Measurements from ENCODE around the gene LRRTM1.

The LRRTM1 gene

GRCh38 chr2:80288576-80288975, 16.0 kb downstream of the LRRTM1 start:
- Mint-ChIP-seq H3K4me1 (ENCODE audit: low read depth) (no peaks in the 10 kb centered on the region), H3K9me3 (peaks cover 18% of the 10 kb centered on the region), H3K27me3 (no peaks in the 10 kb centered on the region), H3K4me3 (no peak overlapping the region), H3K36me3 (ENCODE audit: low read depth) (no peaks in the 10 kb centered on the region), H3K27ac (no peak overlapping the region)
- DNase-seq, result no peak

- Mint-ChIP-seq H3K27me3 (no peaks in the 10 kb centered on the region), H3K36me3 (ENCODE audit: low read depth) (no peaks in the 10 kb centered on the region), H3K4me1 (ENCODE audit: low read depth) (no peaks in the 10 kb centered on the region), H3K4me3 (no peak overlapping the region), H3K9me3 (peaks cover 14% of the 10 kb centered on the region), H3K27ac (no peak overlapping the region)
- no peak for DNase-seq
These were observed 23.5 kb downstream of the LRRTM1 start for GRCh38 chr2:80281049-80281448.

GRCh38 chr2:80280598-80280997, 24.0 kb downstream of the LRRTM1 start:
- H3K27me3 Mint-ChIP-seq, result no peaks in the 10 kb centered on the region
- peaks cover 16% of the 10 kb centered on the region for H3K9me3 Mint-ChIP-seq
- no peaks in the 10 kb centered on the region for H3K36me3 Mint-ChIP-seq (ENCODE audit: low read depth)
- no peak overlapping the region for H3K4me3 Mint-ChIP-seq
- H3K4me1 Mint-ChIP-seq (ENCODE audit: low read depth), result no peaks in the 10 kb centered on the region
- no peak overlapping the region for H3K27ac Mint-ChIP-seq
- no peak for DNase-seq

- Mint-ChIP-seq H3K4me3 (no peak overlapping the region), H3K36me3 (ENCODE audit: low read depth) (no peaks in the 10 kb centered on the region), H3K27me3 (no peaks in the 10 kb centered on the region), H3K9me3 (peaks cover 11% of the 10 kb centered on the region), H3K4me1 (ENCODE audit: low read depth) (no peaks in the 10 kb centered on the region), H3K27ac (no peak overlapping the region)
- DNase-seq, result no peak
These were observed 34.7 kb downstream of the LRRTM1 start for GRCh38 chr2:80269806-80270205.

- Mint-ChIP-seq H3K9me3 (peaks cover 8% of the 10 kb centered on the region), H3K27ac (no peak overlapping the region), H3K36me3 (ENCODE audit: low read depth) (no peaks in the 10 kb centered on the region), H3K27me3 (no peaks in the 10 kb centered on the region), H3K4me3 (no peak overlapping the region), H3K4me1 (ENCODE audit: low read depth) (no peaks in the 10 kb centered on the region)
- DNase-seq, result no peak
These were observed 38.3 kb downstream of the LRRTM1 start for GRCh38 chr2:80266231-80266630.

- Mint-ChIP-seq H3K27ac (no peak overlapping the region), H3K9me3 (peaks cover 5% of the 10 kb centered on the region), H3K27me3 (no peaks in the 10 kb centered on the region), H3K36me3 (ENCODE audit: low read depth) (no peaks in the 10 kb centered on the region), H3K4me3 (no peak overlapping the region), H3K4me1 (ENCODE audit: low read depth) (no peaks in the 10 kb centered on the region)
- no peak for DNase-seq
These were observed 45.3 kb downstream of the LRRTM1 start for GRCh38 chr2:80259292-80259691.

- Mint-ChIP-seq H3K36me3 (ENCODE audit: low read depth) (no peaks in the 10 kb centered on the region), H3K27ac (no peak overlapping the region), H3K4me3 (no peak overlapping the region), H3K4me1 (ENCODE audit: low read depth) (no peaks in the 10 kb centered on the region), H3K27me3 (no peaks in the 10 kb centered on the region), H3K9me3 (peaks cover 5% of the 10 kb centered on the region)
- DNase-seq, result no peak
These were observed 45.8 kb downstream of the LRRTM1 start for GRCh38 chr2:80258793-80259192.

- Mint-ChIP-seq H3K4me3 (no peak overlapping the region), H3K36me3 (ENCODE audit: low read depth) (no peaks in the 10 kb centered on the region), H3K27ac (no peak overlapping the region), H3K9me3 (peaks cover 5% of the 10 kb centered on the region), H3K27me3 (no peaks in the 10 kb centered on the region), H3K4me1 (ENCODE audit: low read depth) (no peaks in the 10 kb centered on the region)
- DNase-seq, result no peak
These were observed 46.2 kb downstream of the LRRTM1 start for GRCh38 chr2:80258341-80258740.

GRCh38 chr2:80257450-80257849, 47.1 kb downstream of the LRRTM1 start:
- no peaks in the 10 kb centered on the region for H3K4me1 Mint-ChIP-seq (ENCODE audit: low read depth)
- no peaks in the 10 kb centered on the region for H3K36me3 Mint-ChIP-seq (ENCODE audit: low read depth)
- no peak for DNase-seq
- peaks cover 5% of the 10 kb centered on the region for H3K9me3 Mint-ChIP-seq
- H3K27ac Mint-ChIP-seq, result no peak overlapping the region
- H3K27me3 Mint-ChIP-seq, result no peaks in the 10 kb centered on the region
- no peak overlapping the region for H3K4me3 Mint-ChIP-seq

GRCh38 chr2:80256782-80257167, 47.8 kb downstream of the LRRTM1 start:
- Mint-ChIP-seq H3K36me3 (ENCODE audit: low read depth) (no peaks in the 10 kb centered on the region), H3K27me3 (no peaks in the 10 kb centered on the region), H3K4me3 (no peak overlapping the region), H3K4me1 (ENCODE audit: low read depth) (no peaks in the 10 kb centered on the region), H3K27ac (no peak overlapping the region), H3K9me3 (peaks cover 5% of the 10 kb centered on the region)
- DNase-seq, result no peak

GRCh38 chr2:80255918-80256781, 48.4 kb downstream of the LRRTM1 start:
- Mint-ChIP-seq H3K27ac (no peak overlapping the region), H3K36me3 (ENCODE audit: low read depth) (no peaks in the 10 kb centered on the region), H3K4me3 (no peak overlapping the region), H3K27me3 (no peaks in the 10 kb centered on the region), H3K9me3 (peaks cover 3% of the 10 kb centered on the region), H3K4me1 (ENCODE audit: low read depth) (no peaks in the 10 kb centered on the region)
- DNase-seq, result no peak

- DNase-seq, result no peak
- peaks cover 7% of the 10 kb centered on the region for H3K9me3 Mint-ChIP-seq
- no peak overlapping the region for H3K4me3 Mint-ChIP-seq
- no peaks in the 10 kb centered on the region for H3K36me3 Mint-ChIP-seq (ENCODE audit: low read depth)
- no peaks in the 10 kb centered on the region for H3K4me1 Mint-ChIP-seq (ENCODE audit: low read depth)
- H3K27me3 Mint-ChIP-seq, result no peaks in the 10 kb centered on the region
- H3K27ac Mint-ChIP-seq, result no peak overlapping the region
These were observed 52.1 kb downstream of the LRRTM1 start for GRCh38 chr2:80252294-80252986.

All from activated T-cell treated with anti-CD3 and anti-CD28 coated beads, Interleukin-2, amount 50 U/mL, for 24 hours (primary cell).